Mucosa of descending colon (tissue), 3 donors: ENCODE data around the gene KRTAP10-9. TPM values are rescaled to one million over a fixed set of nuclear protein-coding genes. Genes with fewer than 3 reads are reported as not detected.

Source experiments
- ATAC-seq: fragments of 200-7000 bp; cut with Tn5 transposase; one replicate; pipeline ENCODE4 v1.9.1; 2020; ENCODE audit warnings: mild to moderate bottlenecking, moderate library complexity
- DNase-seq, 3 donors: peaks; one replicate each; pipeline ENCODE4 v3.0.0-alpha.2; 2020
- H3K36me3 ChIP-seq: fragments of 200-600 bp; one replicate; pipeline ENCODE4 v1.8.0; 2021; ENCODE audit warnings: low read depth, mild to moderate bottlenecking
- H3K4me1 ChIP-seq: fragments of 200-600 bp; one replicate; pipeline ENCODE4 v1.8.0; 2021; ENCODE audit warnings: low read depth, mild to moderate bottlenecking
- H3K4me3 ChIP-seq: fragments of 200-600 bp; one replicate; pipeline ENCODE4 v1.8.0; 2021; ENCODE audit warnings: mild to moderate bottlenecking
- H3K9me3 ChIP-seq: fragments of 200-600 bp; one replicate; pipeline ENCODE4 v1.8.0; 2021; ENCODE audit warnings: mild to moderate bottlenecking
- intact Hi-C, 2 donors: fragments of 100-400 bp; cut with DNase I in 1 of 2; cut with micrococcal nuclease in 1 of 2; formaldehyde crosslinking; loops; one replicate each; pipeline versions ENCODE4 v1.11.0 to v1.11.1; 2022; cut with DNase I, micrococcal nuclease
- total RNA-seq, 3 donors: library from RNA; stranded (reverse); fragmentation: NEBNext Ultra II Directional in 2 of 3; extraction: Animal tissue kit (Norgen Biotek cat#: 25700) in 2 of 3; gene quantifications; one replicate each; pipeline versions ENCODE4 v1.2.1 to v1.2.4, GENCODE V29; 2021 to 2023
- TF ChIP-seq, protein P1 (sequence below): fragments of 200-600 bp; IDR thresholded peaks from one replicate; pipeline ENCODE4 v1.8.0; 2022; ENCODE audit warnings: antibody characterized with exemption, mild to moderate bottlenecking
- donor health status: DM: no; HTN: no; CAD: no; lungs with moderate emphysema.
- donor health status: DM: no; HTN: no; CAD: no.
- donor health status: DM: no; HTN: yes; CAD: no.

The KRTAP10-9 gene
- total RNA-seq, 3 donors from 2014 or later, result not detected

DNA sequence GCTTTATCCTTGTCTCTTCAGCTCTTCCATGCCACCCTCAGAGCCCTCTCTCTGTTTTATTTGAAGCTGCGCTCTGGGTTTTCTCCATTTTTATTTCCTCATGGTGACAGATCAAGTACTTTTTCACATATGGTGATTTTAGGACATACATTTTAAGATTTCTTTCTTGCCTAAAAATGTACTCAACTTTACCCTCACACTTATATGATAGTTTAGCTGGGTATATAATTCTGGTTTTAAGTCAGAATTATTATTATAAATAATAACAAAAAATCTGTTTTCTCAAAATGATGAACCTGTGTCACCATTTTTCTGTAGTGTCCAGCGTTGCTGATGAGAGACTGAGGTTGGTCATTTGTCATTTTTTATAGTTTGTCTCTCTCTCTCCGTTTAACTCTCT lies 45.7 kb upstream of the KRTAP10-9 start:
- no peak for DNase-seq
- ATAC-seq, result no peak
- TF ChIP-seq, protein P1, sequence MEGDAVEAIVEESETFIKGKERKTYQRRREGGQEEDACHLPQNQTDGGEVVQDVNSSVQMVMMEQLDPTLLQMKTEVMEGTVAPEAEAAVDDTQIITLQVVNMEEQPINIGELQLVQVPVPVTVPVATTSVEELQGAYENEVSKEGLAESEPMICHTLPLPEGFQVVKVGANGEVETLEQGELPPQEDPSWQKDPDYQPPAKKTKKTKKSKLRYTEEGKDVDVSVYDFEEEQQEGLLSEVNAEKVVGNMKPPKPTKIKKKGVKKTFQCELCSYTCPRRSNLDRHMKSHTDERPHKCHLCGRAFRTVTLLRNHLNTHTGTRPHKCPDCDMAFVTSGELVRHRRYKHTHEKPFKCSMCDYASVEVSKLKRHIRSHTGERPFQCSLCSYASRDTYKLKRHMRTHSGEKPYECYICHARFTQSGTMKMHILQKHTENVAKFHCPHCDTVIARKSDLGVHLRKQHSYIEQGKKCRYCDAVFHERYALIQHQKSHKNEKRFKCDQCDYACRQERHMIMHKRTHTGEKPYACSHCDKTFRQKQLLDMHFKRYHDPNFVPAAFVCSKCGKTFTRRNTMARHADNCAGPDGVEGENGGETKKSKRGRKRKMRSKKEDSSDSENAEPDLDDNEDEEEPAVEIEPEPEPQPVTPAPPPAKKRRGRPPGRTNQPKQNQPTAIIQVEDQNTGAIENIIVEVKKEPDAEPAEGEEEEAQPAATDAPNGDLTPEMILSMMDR, result no peak
- no peaks in the 10 kb centered on the region for H3K4me1 ChIP-seq
- intact Hi-C loops, result no loop called here
- H3K4me3 ChIP-seq, result no peak overlapping the region
- H3K36me3 ChIP-seq, result no peaks in the 10 kb centered on the region
- H3K9me3 ChIP-seq, result peaks cover 12% of the 10 kb centered on the region

DNA sequence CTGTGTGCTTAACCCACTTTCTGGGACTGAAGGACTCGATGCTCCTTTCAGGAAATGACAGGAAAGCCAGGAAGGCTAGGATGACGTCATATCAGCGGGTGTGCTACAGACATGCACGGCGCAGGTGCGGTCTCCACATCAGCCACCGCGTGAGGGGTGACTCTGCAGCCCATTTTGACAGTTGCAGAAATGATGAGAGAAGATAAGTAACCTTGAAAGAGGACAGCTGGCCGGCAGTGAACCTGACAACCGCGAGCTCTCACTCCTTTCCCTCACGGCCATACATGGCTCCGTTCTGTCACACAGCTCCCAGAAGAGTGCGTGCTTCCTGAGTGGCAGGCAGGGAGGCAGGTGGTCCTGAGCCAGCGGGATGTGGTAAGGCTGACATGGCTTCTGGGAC lies 44.8 kb upstream of the KRTAP10-9 start:
- no peaks in the 10 kb centered on the region for H3K4me1 ChIP-seq
- no peaks in the 10 kb centered on the region for H3K36me3 ChIP-seq
- H3K9me3 ChIP-seq, result peaks cover 9% of the 10 kb centered on the region
- H3K4me3 ChIP-seq, result no peak overlapping the region
- no peak for DNase-seq
- intact Hi-C loops, result no loop called here
- TF ChIP-seq, protein P1, result no peak
- no peak for ATAC-seq

DNA sequence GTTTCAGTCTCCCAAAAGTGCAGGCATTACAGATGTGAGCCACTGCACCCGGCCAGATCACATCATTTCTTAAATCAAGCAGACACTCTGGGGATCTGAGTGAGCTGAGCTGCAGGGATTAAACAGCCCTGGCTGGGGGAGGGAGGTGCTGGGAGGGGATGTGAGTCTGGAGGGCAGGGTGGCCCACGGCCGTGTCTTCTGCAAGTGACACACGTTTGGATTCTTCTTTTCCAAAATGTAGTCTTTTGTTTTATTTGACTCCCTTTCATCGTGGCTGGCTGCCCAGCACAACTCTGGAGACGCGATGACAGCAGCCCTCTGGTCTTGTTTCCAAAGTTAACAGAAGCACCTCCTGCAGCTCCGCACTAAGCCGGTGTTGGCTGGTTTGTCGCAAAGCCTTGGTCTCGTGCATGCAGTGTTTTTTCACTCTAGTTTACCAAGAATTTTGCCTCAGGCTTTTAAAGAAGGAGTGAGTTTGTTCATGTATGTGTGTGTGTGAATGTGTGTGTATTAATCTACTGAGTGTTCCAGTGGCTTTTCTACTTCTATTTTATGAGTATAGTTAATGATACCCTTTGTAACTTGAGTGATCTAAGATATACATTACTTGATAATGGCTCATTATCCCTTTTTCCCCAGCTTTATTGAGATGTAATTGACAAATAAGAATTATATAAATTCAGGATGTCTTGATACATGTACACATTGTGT lies 43.6 kb upstream of the KRTAP10-9 start:
- Histone ChIP-seq H3K4me3 (no peak overlapping the region), H3K36me3 (no peaks in the 10 kb centered on the region), H3K4me1 (no peaks in the 10 kb centered on the region), H3K9me3 (peaks cover 9% of the 10 kb centered on the region)
- TF ChIP-seq, protein P1, result no peak
- intact Hi-C loops, result no loop called here
- ATAC-seq, result no peak
- no peak for DNase-seq

DNA sequence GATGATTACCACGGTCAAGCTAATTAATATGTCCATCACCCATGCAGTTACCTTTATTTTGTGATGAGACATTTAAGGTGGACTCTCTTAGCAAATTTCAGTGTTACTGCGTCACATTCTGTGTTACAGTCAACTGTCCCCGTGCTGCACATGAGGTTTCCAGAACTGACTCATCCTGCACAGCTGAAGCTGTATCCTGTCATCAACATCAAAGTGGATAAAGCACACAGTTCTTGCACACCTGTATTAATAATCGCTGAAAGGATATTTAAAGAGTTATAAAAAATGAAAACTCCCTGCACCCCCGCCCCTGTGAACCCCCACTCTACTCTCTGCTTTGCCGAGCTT lies 43.1 kb upstream of the KRTAP10-9 start:
- DNase-seq (no peak), ATAC-seq (no peak)
- H3K36me3 ChIP-seq, result no peaks in the 10 kb centered on the region
- peaks cover 9% of the 10 kb centered on the region for H3K9me3 ChIP-seq
- H3K4me1 ChIP-seq, result no peaks in the 10 kb centered on the region
- TF ChIP-seq, protein P1, result no peak
- no peak overlapping the region for H3K4me3 ChIP-seq
- intact Hi-C loops, result no loop called here

DNA sequence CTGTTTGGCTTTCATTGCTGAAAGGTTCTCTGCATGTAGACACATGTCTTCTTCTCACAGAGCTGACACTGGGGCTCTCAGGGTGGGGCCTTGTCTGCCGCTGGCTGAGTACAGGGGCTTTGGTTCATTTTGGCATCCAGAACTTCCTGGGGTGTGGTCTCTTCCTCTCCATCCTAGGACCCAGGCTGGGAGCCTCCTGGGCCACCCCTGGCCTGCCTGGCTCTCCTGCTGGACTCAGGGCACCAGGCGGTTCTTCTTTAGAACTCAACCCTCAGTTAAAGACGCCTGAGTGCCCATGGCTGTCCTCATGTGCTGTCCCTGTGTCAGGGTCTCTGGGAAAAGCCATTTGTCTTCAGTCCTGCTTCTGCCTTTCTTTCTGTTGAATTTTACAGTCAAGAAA lies 41.0 kb upstream of the KRTAP10-9 start:
- no peaks in the 10 kb centered on the region for H3K36me3 ChIP-seq
- TF ChIP-seq, protein P1, result no peak
- H3K4me1 ChIP-seq, result no peaks in the 10 kb centered on the region
- intact Hi-C loops, result no loop called here
- DNase-seq, result no peak
- peaks cover 8% of the 10 kb centered on the region for H3K9me3 ChIP-seq
- ATAC-seq, result no peak
- no peak overlapping the region for H3K4me3 ChIP-seq

DNA sequence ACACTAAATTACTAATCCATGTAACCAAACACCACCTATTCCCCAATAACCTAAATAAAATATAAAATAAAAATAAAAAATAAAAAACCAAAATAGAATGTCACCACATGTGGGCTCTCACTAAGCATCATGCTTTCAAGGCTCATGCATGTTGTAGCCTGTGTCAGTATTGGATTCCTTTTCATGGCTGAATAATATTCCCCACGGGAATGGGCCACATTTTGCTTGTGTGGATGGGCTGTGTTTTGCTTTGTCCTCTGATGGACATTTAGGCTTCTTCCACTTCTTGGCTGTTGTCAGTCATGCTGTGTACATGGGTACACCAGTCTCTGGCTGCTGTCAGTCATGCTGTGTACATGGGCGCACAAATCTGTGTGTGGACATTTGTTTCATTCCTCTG lies 37.8 kb upstream of the KRTAP10-9 start:
- Histone ChIP-seq H3K4me1 (no peaks in the 10 kb centered on the region), H3K4me3 (no peak overlapping the region), H3K36me3 (no peaks in the 10 kb centered on the region), H3K9me3 (no peaks in the 10 kb centered on the region)
- ATAC-seq (no peak), DNase-seq (no peak)
- intact Hi-C loops, result no loop called here
- TF ChIP-seq, protein P1, result no peak
